ENCODE measurements around the gene GXYLT1. TPM values are rescaled to one million over a fixed set of nuclear protein-coding genes. Genes with fewer than 3 reads are reported as not detected.

The GXYLT1 gene
- total and polyA plus RNA-seq, 2 experiments from 2014 or later, result 6.9 to 15.6 TPM

- H3K36me3 ChIP-seq, result no peaks in the 10 kb centered on the region
- H3K27ac ChIP-seq, result no peak overlapping the region
- H3K4me1 ChIP-seq (ENCODE audit: low read depth), result no peaks in the 10 kb centered on the region
- no peaks in the 10 kb centered on the region for H3K27me3 ChIP-seq
- H3K9me3 ChIP-seq (ENCODE audit: low read depth), result no peaks in the 10 kb centered on the region
- DNase-seq (ENCODE audit: low read depth in 1 of 2, low spot score in 1 of 2), result peak in 1 of 2 donors; percentile 82
- no peak overlapping the region for H3K4me3 ChIP-seq
- TF ChIP-seq CTCF (IDR thresholded peaks at IDR 0.05; ENCODE audit: low read depth, low read length), result no peak
These were observed 9.3 kb downstream of the GXYLT1 start for GRCh38 chr12:42135259-42135814.

GRCh38 chr12:42130672-42131402 lies 13.8 kb downstream of the GXYLT1 start:
- peak in 1 of 2 donors; percentile 70 for DNase-seq (ENCODE audit: low read depth in 1 of 2, low spot score in 1 of 2)
- no peak for TF ChIP-seq CTCF (IDR thresholded peaks at IDR 0.05; ENCODE audit: low read depth, low read length)
- no peaks in the 10 kb centered on the region for H3K9me3 ChIP-seq (ENCODE audit: low read depth)
- H3K4me1 ChIP-seq (ENCODE audit: low read depth), result peaks cover 10% of the 10 kb centered on the region
- no peak overlapping the region for H3K27ac ChIP-seq
- H3K4me3 ChIP-seq, result no peak overlapping the region
- H3K36me3 ChIP-seq, result no peaks in the 10 kb centered on the region
- H3K27me3 ChIP-seq, result no peaks in the 10 kb centered on the region

GRCh38 chr12:42129595-42130204 lies 15.0 kb downstream of the GXYLT1 start:
- Histone ChIP-seq H3K9me3 (ENCODE audit: low read depth) (no peaks in the 10 kb centered on the region), H3K27ac (no peak overlapping the region), H3K27me3 (no peaks in the 10 kb centered on the region), H3K36me3 (no peaks in the 10 kb centered on the region), H3K4me1 (ENCODE audit: low read depth) (peaks cover 16% of the 10 kb centered on the region), H3K4me3 (no peak overlapping the region)
- DNase-seq (ENCODE audit: low read depth in 1 of 2, low spot score in 1 of 2), result peak; percentile 58 to 77
- peak; percentile 81 for TF ChIP-seq CTCF (IDR thresholded peaks at IDR 0.05; ENCODE audit: low read depth, low read length)

- H3K4me3 ChIP-seq, result no peak overlapping the region
- no peak for TF ChIP-seq CTCF (IDR thresholded peaks at IDR 0.05; ENCODE audit: low read depth, low read length)
- DNase-seq (ENCODE audit: low read depth in 1 of 2, low spot score in 1 of 2), result no peak
- H3K27me3 ChIP-seq, result no peaks in the 10 kb centered on the region
- no peak overlapping the region for H3K27ac ChIP-seq
- H3K4me1 ChIP-seq (ENCODE audit: low read depth), result peaks cover 20% of the 10 kb centered on the region
- no peaks in the 10 kb centered on the region for H3K9me3 ChIP-seq (ENCODE audit: low read depth)
- H3K36me3 ChIP-seq, result no peaks in the 10 kb centered on the region
These were observed 15.8 kb downstream of the GXYLT1 start for GRCh38 chr12:42128888-42129287.

- no peak for DNase-seq (ENCODE audit: low read depth in 1 of 2, low spot score in 1 of 2)
- H3K9me3 ChIP-seq (ENCODE audit: low read depth), result no peaks in the 10 kb centered on the region
- no peaks in the 10 kb centered on the region for H3K27me3 ChIP-seq
- H3K4me3 ChIP-seq, result no peak overlapping the region
- no peak for TF ChIP-seq CTCF (IDR thresholded peaks at IDR 0.05; ENCODE audit: low read depth, low read length)
- H3K27ac ChIP-seq, result no peak overlapping the region
- H3K36me3 ChIP-seq, result no peaks in the 10 kb centered on the region
- H3K4me1 ChIP-seq (ENCODE audit: low read depth), result peaks cover 20% of the 10 kb centered on the region
These were observed 16.3 kb downstream of the GXYLT1 start for GRCh38 chr12:42128327-42128726.

Data from cardiac muscle cell (in vitro differentiated cells and primary cell).